HEK293 (cell line): ENCODE measurements around the gene FOXL2NB.

Experiments
- CTCF ChIA-PET: fragments of 350-600 bp; formaldehyde crosslinking; extraction: SDS; loops from one replicate; lab custom pipeline; 2021; ENCODE audit warnings: antibody characterized with exemption; lab: Yijun Ruan, JAX
- POLR2A ChIA-PET: fragments of 300-600 bp; formaldehyde crosslinking; extraction: SDS; loops from one replicate; lab custom pipeline; 2020; ENCODE audit warnings: antibody characterized with exemption, inconsistent platforms; lab: Yijun Ruan, JAX
- H3K27ac ChIP-seq: fragments of 200-500 bp; sonication (Bioruptor generic); 2 replicates; pipeline ENCODE4 v1.5.1; 2014; ENCODE audit warnings: low read depth, low read length, control low read depth, inconsistent platforms; ENCODE audit errors: extremely low read depth
- H3K36me3 ChIP-seq, 2 experiments: fragments of 200-500 bp in 1 of 2; sonication (Bioruptor generic) in 1 of 2; 1 replicate in 1 of 2; 2 replicates in 1 of 2; pipeline ENCODE4 v1.5.1; 2014 to 2017; ENCODE audit warnings: inconsistent platforms in 2 of 2, low read length in 2 of 2; ENCODE audit not compliant: control insufficient read depth in 2 of 2, insufficient read depth in 1 of 2
- H3K4me1 ChIP-seq: fragments of 200-500 bp; sonication (Bioruptor generic); 2 replicates; pipeline ENCODE4 v1.5.1; 2014; ENCODE audit warnings: mild to moderate bottlenecking, low read length, inconsistent platforms; ENCODE audit not compliant: control insufficient read depth, insufficient read depth
- H3K4me3 ChIP-seq: 2 replicates; pipeline ENCODE4 v1.5.1; 2011; ENCODE audit warnings: low read depth, mild to moderate bottlenecking, control low read depth, low read length, moderate library complexity
- H3K9me3 ChIP-seq: fragments of 200-500 bp; sonication (Bioruptor generic); 2 replicates; pipeline ENCODE4 v1.5.1; 2014; ENCODE audit warnings: low read depth, low read length, inconsistent platforms; ENCODE audit not compliant: control insufficient read depth, insufficient read depth
- FEZF1 ChIP-seq: fragments of 450-650 bp; formaldehyde crosslinking; IDR thresholded peaks from 2 replicates; pipeline ENCODE4 v1.5.1; 2016; ENCODE audit warnings: missing biosample characterization, missing genetic modification characterization
- GLIS2 ChIP-seq: fragments of 450-650 bp; formaldehyde crosslinking; IDR thresholded peaks from 2 replicates; pipeline ENCODE4 v1.5.1; 2016; ENCODE audit warnings: missing biosample characterization, missing genetic modification characterization
- PBX3 ChIP-seq: sonication (generic); formaldehyde crosslinking; IDR thresholded peaks from 2 replicates; pipeline ENCODE4 v1.8.1; 2022; ENCODE audit warnings: mild to moderate bottlenecking, moderate library complexity, missing genetic modification reagents
- SETDB1 ChIP-seq: IDR thresholded peaks from one replicate; pipeline ENCODE4 v1.6.1; 2017; ENCODE audit warnings: mild to moderate bottlenecking, low read length, moderate library complexity, mixed read lengths; ENCODE audit not compliant: insufficient read length
- ZBTB7A ChIP-seq: fragments of 450-650 bp; formaldehyde crosslinking; IDR thresholded peaks from 2 replicates; pipeline ENCODE4 v1.5.1; 2016; ENCODE audit warnings: low read depth, missing biosample characterization, missing genetic modification characterization
- ZNF112 ChIP-seq: fragments of 450-650 bp; formaldehyde crosslinking; IDR thresholded peaks from 2 replicates; pipeline ENCODE4 v1.5.0; 2017; ENCODE audit warnings: missing biosample characterization, missing genetic modification characterization
- ZNF138 ChIP-seq: fragments of 450-650 bp; formaldehyde crosslinking; IDR thresholded peaks from 2 replicates; pipeline ENCODE4 v1.5.1; 2016; ENCODE audit warnings: missing biosample characterization, missing genetic modification characterization, borderline replicate concordance
- ZNF140 ChIP-seq: fragments of 450-650 bp; formaldehyde crosslinking; IDR thresholded peaks from 2 replicates; pipeline ENCODE4 v1.5.1; 2016; ENCODE audit warnings: missing biosample characterization, missing genetic modification characterization
- ZNF26 ChIP-seq: fragments of 450-650 bp; formaldehyde crosslinking; IDR thresholded peaks from 2 replicates; pipeline ENCODE4 v1.5.1; 2016; ENCODE audit warnings: missing biosample characterization, missing genetic modification characterization
- ZNF280C ChIP-seq: fragments of 450-650 bp; formaldehyde crosslinking; IDR thresholded peaks from 2 replicates; pipeline ENCODE4 v1.5.1; 2016; ENCODE audit warnings: missing biosample characterization, missing genetic modification characterization
- ZNF311 ChIP-seq: fragments of 450-650 bp; formaldehyde crosslinking; IDR thresholded peaks from 2 replicates; pipeline ENCODE4 v1.5.1; 2017; ENCODE audit warnings: missing biosample characterization, missing genetic modification characterization, borderline replicate concordance
- ZNF449 ChIP-seq: fragments of 450-650 bp; formaldehyde crosslinking; IDR thresholded peaks from 2 replicates; pipeline ENCODE4 v1.5.1; 2017; ENCODE audit warnings: missing biosample characterization, mild to moderate bottlenecking, missing genetic modification characterization, moderate library complexity
- ZNF513 ChIP-seq: fragments of 450-650 bp; IDR thresholded peaks from 2 replicates; pipeline ENCODE4 v1.5.1; 2018; ENCODE audit warnings: missing biosample characterization, missing genetic modification characterization
- ZNF530 ChIP-seq: fragments of 450-650 bp; formaldehyde crosslinking; IDR thresholded peaks from 2 replicates; pipeline ENCODE4 v1.5.1; 2016; ENCODE audit warnings: low read depth, missing biosample characterization, missing genetic modification characterization
- ZNF549 ChIP-seq: fragments of 450-650 bp; IDR thresholded peaks from 2 replicates; pipeline ENCODE4 v1.5.1; 2018; ENCODE audit warnings: missing biosample characterization, missing genetic modification characterization, mild to moderate bottlenecking, inconsistent platforms, moderate library complexity
- ZNF580 ChIP-seq: fragments of 450-650 bp; formaldehyde crosslinking; IDR thresholded peaks from 2 replicates; pipeline ENCODE4 v1.5.1; 2016; ENCODE audit warnings: missing biosample characterization, missing genetic modification characterization
- ZNF624 ChIP-seq: fragments of 450-650 bp; formaldehyde crosslinking; IDR thresholded peaks from 2 replicates; pipeline ENCODE4 v1.5.1; 2017; ENCODE audit warnings: missing biosample characterization, missing genetic modification characterization
- ZSCAN30 ChIP-seq: fragments of 450-650 bp; IDR thresholded peaks from 2 replicates; pipeline ENCODE4 v1.5.1; 2018; ENCODE audit warnings: missing biosample characterization, mild to moderate bottlenecking, missing genetic modification characterization, moderate library complexity
- ZSCAN5A ChIP-seq: fragments of 450-650 bp; formaldehyde crosslinking; IDR thresholded peaks from 2 replicates; pipeline ENCODE4 v1.5.1; 2016; ENCODE audit warnings: missing biosample characterization, missing genetic modification characterization

The FOXL2NB gene

GRCh38 chr3:138985932-138986331, 38.9 kb downstream of the FOXL2NB start (continued):
- no peak for TF ChIP-seq ZNF530

- CTCF ChIA-PET: interaction anchor here (1.2 kb wide), 1 partner anchor 392 kb away, joined by 3 read pairs; no protein-coding TSS in a partner anchor
- no peak overlapping the region for H3K4me3 ChIP-seq
- H3K9me3 ChIP-seq: no peaks in the 10 kb centered on the region
- no peaks in the 10 kb centered on the region for H3K4me1 ChIP-seq
- H3K27ac ChIP-seq: no peak overlapping the region
- POLR2A ChIA-PET: no interaction called here
- H3K36me3 ChIP-seq: no peaks in the 10 kb centered on the region
- no peak for TF ChIP-seq ZSCAN30
- TF ChIP-seq SETDB1: no peak
- TF ChIP-seq ZNF580 (tag by site-specific recombination): no peak
- TF ChIP-seq ZNF140 (tag by site-specific recombination): no peak
- TF ChIP-seq ZNF311 (tag by site-specific recombination): no peak
- TF ChIP-seq ZNF26 (tag by site-specific recombination): no peak
- TF ChIP-seq ZNF138 (tag by site-specific recombination): no peak
- no peak for TF ChIP-seq ZBTB7A (tag by site-specific recombination)
- TF ChIP-seq FEZF1: no peak
- no peak for TF ChIP-seq ZNF280C (tag by site-specific recombination)
- TF ChIP-seq ZNF624 (tag by site-specific recombination): no peak
- no peak for TF ChIP-seq ZNF112 (tag by site-specific recombination)
- TF ChIP-seq ZNF549 (tag by site-specific recombination): no peak
- no peak for TF ChIP-seq ZNF513 (tag by site-specific recombination)
- TF ChIP-seq PBX3 (CRISPR knock-in tag): no peak
- no peak for TF ChIP-seq GLIS2 (tag by site-specific recombination)
- TF ChIP-seq ZNF449: no peak
- TF ChIP-seq ZSCAN5A (tag by site-specific recombination): no peak
Observed at GRCh38 chr3:138987181-138987580, 40.2 kb downstream of the FOXL2NB start.
